ENCODE measurements around the gene EPHB2. TPM values are rescaled to one million over a fixed set of nuclear protein-coding genes. Genes with fewer than 3 reads are reported as not detected.

EPHB2 gene
- total and polyA plus RNA-seq, 2 of the 13 experiments (the other 11 are each of a cell fraction or from before 2014, with no cell fraction given): 0.03 to 0.11 TPM

GRCh38 chr1:22963044-22963677, 252.5 kb downstream of the EPHB2 start (continued):
- TF ChIP-seq DZIP1 (CRISPR knock-in tag; IDR thresholded peaks at IDR 0.05) (no peak), ZBTB8A (CRISPR knock-in tag; IDR thresholded peaks at IDR 0.05; ENCODE audit: borderline replicate concordance, low read depth) (no peak), PHB2 (IDR thresholded peaks at IDR 0.05; ENCODE audit: partially characterized antibody) (no peak), DNMT3B (CRISPR knock-in tag; conservative IDR thresholded peaks at IDR 0.05) (no peak), XRCC5 (optimal IDR thresholded peaks at IDR 0.05; ENCODE audit: low read length) (peak; percentile 18), ATF2 (CRISPR knock-in tag; IDR thresholded peaks at IDR 0.05) (0 out of 2 replicates have a peak, but pooled peaks have one; percentile 55), CEBPZ (IDR thresholded peaks at IDR 0.05; ENCODE audit: low read length) (no peak), ZNF740 (CRISPR knock-in tag; IDR thresholded peaks at IDR 0.05) (no peak), ZNF280B (CRISPR knock-in tag; IDR thresholded peaks at IDR 0.05; ENCODE audit: borderline replicate concordance) (peak; percentile 82; the same call in 1 of the 2 replicates), SKIL (CRISPR knock-in tag; IDR thresholded peaks at IDR 0.05; ENCODE audit: borderline replicate concordance) (no peak; the same call in none of the 2 replicates), HOXA5 (CRISPR knock-in tag; IDR thresholded peaks at IDR 0.05) (peak; percentile 65), ZNF710 (CRISPR knock-in tag; IDR thresholded peaks at IDR 0.05; ENCODE audit: borderline replicate concordance) (peak; percentile 75), MIER2 (CRISPR knock-in tag; IDR thresholded peaks at IDR 0.05) (no peak), MAX (IDR thresholded peaks at IDR 0.05) (peak; percentile 44)

Data from HepG2 (cell line).